Endodermal cell (in vitro differentiated cells): ENCODE measurements around the gene SMYD3. TPM values are rescaled to one million over a fixed set of nuclear protein-coding genes. Genes with fewer than 3 reads are reported as not detected.
A peak's percentile ranks its signal among the peaks of the same experiment; 100 is the strongest.

Experiments
- DNase-seq: peaks from one replicate; pipeline ENCODE4 v3.0.0-alpha.2; 2017
- H3K27ac ChIP-seq: 2 replicates; pipeline ENCODE4 v1.5.1; 2013; ENCODE audit warnings: mild to moderate bottlenecking, low read depth, low read length, moderate library complexity
- H3K27me3 ChIP-seq: 2 replicates; pipeline ENCODE4 v1.6.1; 2013; ENCODE audit warnings: mild to moderate bottlenecking, low read length, moderate library complexity; ENCODE audit not compliant: insufficient read depth, control insufficient read depth, poor library complexity, severe bottlenecking
- H3K36me3 ChIP-seq: 2 replicates; pipeline ENCODE4 v1.7.0; 2013; ENCODE audit warnings: mild to moderate bottlenecking, low read length, moderate library complexity; ENCODE audit not compliant: control insufficient read depth, insufficient read depth
- H3K4me1 ChIP-seq: one replicate; pipeline ENCODE4 v1.7.0; 2013; ENCODE audit warnings: low read length; ENCODE audit not compliant: control insufficient read depth, insufficient read depth
- H3K4me3 ChIP-seq: 2 replicates; pipeline ENCODE4 v1.5.1; 2013; ENCODE audit warnings: mild to moderate bottlenecking, low read length, moderate library complexity
- H3K9ac ChIP-seq: 2 replicates; pipeline ENCODE4 v1.6.1; 2013; ENCODE audit warnings: mild to moderate bottlenecking, low read length, moderate library complexity; ENCODE audit not compliant: poor library complexity, severe bottlenecking; ENCODE audit errors: extremely low read depth
- H3K9me3 ChIP-seq: 2 replicates; pipeline ENCODE4 v1.6.1; 2013; ENCODE audit warnings: mild to moderate bottlenecking, low read length, moderate library complexity; ENCODE audit not compliant: control insufficient read depth
- H3K27ac Mint-ChIP-seq: 2 replicates; pipeline ENCODE4 v1.8.0; 2020; ENCODE audit warnings: mixed read lengths
- H3K27me3 Mint-ChIP-seq: 2 replicates; pipeline ENCODE4 v1.8.0; 2021; ENCODE audit warnings: mild to moderate bottlenecking, mixed read lengths; ENCODE audit not compliant: insufficient read depth
- H3K36me3 Mint-ChIP-seq: 2 replicates; pipeline ENCODE4 v1.8.0; 2020; ENCODE audit warnings: low read depth, mixed read lengths
- H3K4me1 Mint-ChIP-seq: 2 replicates; pipeline ENCODE4 v1.8.0; 2020; ENCODE audit warnings: mixed read lengths
- H3K4me3 Mint-ChIP-seq: 2 replicates; pipeline ENCODE4 v1.8.0; 2020; ENCODE audit warnings: mild to moderate bottlenecking, moderate library complexity, mixed read lengths
- H3K9me3 Mint-ChIP-seq: 2 replicates; pipeline ENCODE4 v1.8.0; 2020; ENCODE audit warnings: mild to moderate bottlenecking, mixed read lengths
- CTCF ChIP-seq: fragments of 200-600 bp; sonication (generic); conservative IDR thresholded peaks from 2 replicates; pipeline ENCODE4 v1.5.0; 2021; ENCODE audit warnings: antibody characterized with exemption, mild to moderate bottlenecking
- WGBS, 2 experiments: methylation state at CpG; one replicate each; pipeline versions ENCODE4 v1.1.5 to v1.1.7; 2013; ENCODE audit warnings: missing lambda C conversion rate in 2 of 2, mixed read lengths in 1 of 2; ENCODE audit not compliant: insufficient coverage in 1 of 2, insufficient read length in 1 of 2; 5-methylcytosine and 5-hydroxymethylcytosine counted together
- total RNA-seq, 2 donors: library from RNA; stranded (reverse); fragmentation: NEBNext Ultra II Directional in 1 of 2; extraction: Animal tissue kit (Norgen Biotek cat#: 25700) in 1 of 2; gene quantifications; 2 replicates in 1 of 2; 3 replicates in 1 of 2; pipeline ENCODE4 v1.2.1, GENCODE V29; 2021

SMYD3 gene
- total RNA-seq, 2 donors from 2014 or later, result 32.3 to 45.8 TPM

- Mint-ChIP-seq H3K4me3 (no peak overlapping the region), H3K36me3 (no peaks in the 10 kb centered on the region), H3K27ac (no peak overlapping the region), H3K4me1 (peaks cover 39% of the 10 kb centered on the region), H3K27me3 (no peaks in the 10 kb centered on the region), H3K9me3 (no peaks in the 10 kb centered on the region)
- Histone ChIP-seq H3K27me3 (no peaks in the 10 kb centered on the region), H3K4me1 (peaks cover 12% of the 10 kb centered on the region), H3K27ac (peak overlapping the region; percentile 59), H3K36me3 (no peaks in the 10 kb centered on the region), H3K9me3 (no peaks in the 10 kb centered on the region), H3K9ac (no peak overlapping the region), H3K4me3 (no peak overlapping the region)
- WGBS, 2 experiments, result 60% methylated on average over 4 of the region's 4 CpGs; no CpG with 5 or more reads in 1 of the 2 experiments
- DNase-seq, result no peak
- no peak for TF ChIP-seq CTCF
Observed at GRCh38 chr1:246107516-246108277, 399.4 kb downstream of the SMYD3 start.

GRCh38 chr1:246106342-246106763, 400.7 kb downstream of the SMYD3 start:
- peaks cover 12% of the 10 kb centered on the region for H3K4me1 ChIP-seq
- H3K27ac Mint-ChIP-seq, result no peak overlapping the region
- H3K9ac ChIP-seq, result no peak overlapping the region
- no peaks in the 10 kb centered on the region for H3K27me3 Mint-ChIP-seq
- H3K36me3 Mint-ChIP-seq, result no peaks in the 10 kb centered on the region
- H3K27me3 ChIP-seq, result no peaks in the 10 kb centered on the region
- H3K4me3 ChIP-seq, result no peak overlapping the region
- no peak for DNase-seq
- H3K4me1 Mint-ChIP-seq, result peaks cover 39% of the 10 kb centered on the region
- H3K9me3 Mint-ChIP-seq, result no peaks in the 10 kb centered on the region
- no peak overlapping the region for H3K27ac ChIP-seq
- 96 to 97% methylated on average over 5 of the region's 5 CpGs for WGBS, 2 experiments
- TF ChIP-seq CTCF, result no peak
- H3K36me3 ChIP-seq, result no peaks in the 10 kb centered on the region
- H3K4me3 Mint-ChIP-seq, result no peak overlapping the region
- no peaks in the 10 kb centered on the region for H3K9me3 ChIP-seq

GRCh38 chr1:246104927-246105326, 402.2 kb downstream of the SMYD3 start:
- no peak overlapping the region for H3K27ac ChIP-seq
- H3K4me1 ChIP-seq, result peaks cover 5% of the 10 kb centered on the region
- no peak overlapping the region for H3K4me3 Mint-ChIP-seq
- no peak for DNase-seq
- peaks cover 30% of the 10 kb centered on the region for H3K4me1 Mint-ChIP-seq
- H3K27me3 ChIP-seq, result no peaks in the 10 kb centered on the region
- no peaks in the 10 kb centered on the region for H3K9me3 ChIP-seq
- H3K36me3 Mint-ChIP-seq, result no peaks in the 10 kb centered on the region
- 92 to 95% methylated on average over 4 to 5 of the region's 5 CpGs for WGBS, 2 experiments
- TF ChIP-seq CTCF, result no peak
- H3K9ac ChIP-seq, result no peak overlapping the region
- H3K4me3 ChIP-seq, result no peak overlapping the region
- H3K27me3 Mint-ChIP-seq, result no peaks in the 10 kb centered on the region
- H3K36me3 ChIP-seq, result no peaks in the 10 kb centered on the region
- no peak overlapping the region for H3K27ac Mint-ChIP-seq
- H3K9me3 Mint-ChIP-seq, result no peaks in the 10 kb centered on the region
